ENCODE measurements around the gene AKAP8L.

Gene AKAP8L

DNA sequence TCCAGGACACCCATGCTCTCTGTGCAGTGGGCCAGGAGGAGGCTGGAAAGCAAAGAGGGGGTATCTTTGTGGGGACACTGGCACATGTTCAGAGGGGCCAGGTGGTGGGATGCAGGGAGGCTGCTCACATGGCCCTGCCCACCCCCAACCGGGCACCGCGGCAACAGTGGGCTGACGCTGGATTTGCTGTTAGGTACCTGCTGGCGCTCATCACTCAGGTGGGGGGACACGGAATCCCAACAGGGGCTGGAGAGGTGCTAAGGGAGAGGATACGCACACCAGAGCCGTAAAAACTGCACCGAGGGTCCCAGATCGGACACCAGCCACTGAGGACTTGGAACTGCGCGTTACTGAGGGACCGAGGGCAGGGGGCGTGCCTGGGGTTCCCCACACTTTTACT, 19.2 kb downstream of the AKAP8L start:
- Histone ChIP-seq H4K8ac (ENCODE audit: low read depth, low read length) (no peak overlapping the region), H3K9ac (ENCODE audit: low read length) (no peak overlapping the region), H3K79me2 (ENCODE audit: control insufficient read depth, insufficient read depth, low read length) (peaks cover 34% of the 10 kb centered on the region), H3K4me1 (ENCODE audit: control insufficient read depth, low read depth, low read length) (no peaks in the 10 kb centered on the region), H2BK15ac (replicated peaks; ENCODE audit: low read depth) (no peak overlapping the region), H4K5ac (ENCODE audit: low read length) (no peak overlapping the region), H2BK120ac (ENCODE audit: low read depth, low read length) (no peak overlapping the region), H3K4me3 (ENCODE audit: low read length) (no peak overlapping the region), H3K4ac (ENCODE audit: low read depth, low read length) (no peak overlapping the region), H2AK5ac (ENCODE audit: low read length) (no peak overlapping the region), H3K79me1 (ENCODE audit: low read length) (peaks cover 27% of the 10 kb centered on the region), H3K23ac (ENCODE audit: low read length) (no peak overlapping the region), H3K27ac (ENCODE audit: low read depth, low read length) (no peak overlapping the region), H3K56ac (ENCODE audit: low read length) (no peak overlapping the region), H3K36me3 (ENCODE audit: control insufficient read depth, insufficient read depth, low read length) (peaks cover 14% of the 10 kb centered on the region), H3K18ac (ENCODE audit: low read length) (no peak overlapping the region), H3K27me3 (ENCODE audit: insufficient read depth, low read length, poor library complexity) (no peaks in the 10 kb centered on the region), H2BK5ac (ENCODE audit: low read length) (no peak overlapping the region), H3K4me2 (ENCODE audit: low read length) (no peak overlapping the region)
- no CpG with 5 or more reads among the region's 14 CpGs for WGBS (ENCODE audit: extremely low coverage, insufficient coverage, low lambda C conversion rate)
- no peak for DNase-seq

DNA sequence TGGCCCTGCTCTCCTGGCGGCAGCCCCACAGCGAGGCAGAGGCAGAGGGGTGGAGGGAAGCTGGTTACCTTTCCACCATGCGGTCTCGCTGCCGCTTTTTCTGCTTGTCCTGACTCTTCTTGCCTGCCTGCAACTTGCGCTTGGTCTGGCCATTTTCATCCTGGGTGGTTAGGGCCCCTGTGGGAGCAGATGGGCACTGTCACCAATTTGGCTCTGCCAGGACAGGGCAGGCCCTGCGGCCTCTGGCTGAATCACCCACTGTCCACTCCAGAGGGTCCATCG, 19.6 kb downstream of the AKAP8L start:
- Histone ChIP-seq H3K27ac (ENCODE audit: low read depth, low read length) (no peak overlapping the region), H3K36me3 (ENCODE audit: control insufficient read depth, insufficient read depth, low read length) (peaks cover 14% of the 10 kb centered on the region), H3K79me1 (ENCODE audit: low read length) (peaks cover 26% of the 10 kb centered on the region), H2AK5ac (ENCODE audit: low read length) (no peak overlapping the region), H3K18ac (ENCODE audit: low read length) (no peak overlapping the region), H3K79me2 (ENCODE audit: control insufficient read depth, insufficient read depth, low read length) (peaks cover 29% of the 10 kb centered on the region), H3K4me1 (ENCODE audit: control insufficient read depth, low read depth, low read length) (no peaks in the 10 kb centered on the region), H2BK120ac (ENCODE audit: low read depth, low read length) (no peak overlapping the region), H3K23ac (ENCODE audit: low read length) (no peak overlapping the region), H3K9ac (ENCODE audit: low read length) (no peak overlapping the region), H4K8ac (ENCODE audit: low read depth, low read length) (no peak overlapping the region), H3K27me3 (ENCODE audit: insufficient read depth, low read length, poor library complexity) (no peaks in the 10 kb centered on the region), H2BK5ac (ENCODE audit: low read length) (no peak overlapping the region), H3K4me2 (ENCODE audit: low read length) (no peak overlapping the region), H3K56ac (ENCODE audit: low read length) (no peak overlapping the region), H3K4ac (ENCODE audit: low read depth, low read length) (no peak overlapping the region), H3K4me3 (ENCODE audit: low read length) (no peak overlapping the region), H4K5ac (ENCODE audit: low read length) (no peak overlapping the region), H2BK15ac (replicated peaks; ENCODE audit: low read depth) (no peak overlapping the region)
- WGBS (ENCODE audit: extremely low coverage, insufficient coverage, low lambda C conversion rate), result no CpG with 5 or more reads among the region's 8 CpGs
- DNase-seq, result no peak

- Histone ChIP-seq H3K18ac (ENCODE audit: low read length) (no peak overlapping the region), H3K79me2 (ENCODE audit: control insufficient read depth, insufficient read depth, low read length) (peaks cover 24% of the 10 kb centered on the region), H3K4me2 (ENCODE audit: low read length) (no peak overlapping the region), H3K9ac (ENCODE audit: low read length) (no peak overlapping the region), H3K4ac (ENCODE audit: low read depth, low read length) (no peak overlapping the region), H3K27ac (ENCODE audit: low read depth, low read length) (no peak overlapping the region), H2AK5ac (ENCODE audit: low read length) (no peak overlapping the region), H2BK120ac (ENCODE audit: low read depth, low read length) (no peak overlapping the region), H4K8ac (ENCODE audit: low read depth, low read length) (no peak overlapping the region), H3K36me3 (ENCODE audit: control insufficient read depth, insufficient read depth, low read length) (peaks cover 14% of the 10 kb centered on the region), H4K5ac (ENCODE audit: low read length) (no peak overlapping the region), H3K23ac (ENCODE audit: low read length) (no peak overlapping the region), H3K27me3 (ENCODE audit: insufficient read depth, low read length, poor library complexity) (no peaks in the 10 kb centered on the region), H3K79me1 (ENCODE audit: low read length) (peaks cover 21% of the 10 kb centered on the region), H3K56ac (ENCODE audit: low read length) (no peak overlapping the region), H2BK5ac (ENCODE audit: low read length) (no peak overlapping the region), H3K4me3 (ENCODE audit: low read length) (no peak overlapping the region), H3K4me1 (ENCODE audit: control insufficient read depth, low read depth, low read length) (no peaks in the 10 kb centered on the region), H2BK15ac (replicated peaks; ENCODE audit: low read depth) (no peak overlapping the region)
- WGBS (ENCODE audit: extremely low coverage, insufficient coverage, low lambda C conversion rate), result no CpG with 5 or more reads among the region's 50 CpGs
- DNase-seq, result no peak
Measured at GRCh38 chr19:15398501-15399233, 20.1 kb downstream of the AKAP8L start.

GRCh38 chr19:15397782-15398181, 21.0 kb downstream of the AKAP8L start:
- Histone ChIP-seq H3K4me2 (ENCODE audit: low read length) (no peak overlapping the region), H3K79me2 (ENCODE audit: control insufficient read depth, insufficient read depth, low read length) (peaks cover 15% of the 10 kb centered on the region), H3K4me1 (ENCODE audit: control insufficient read depth, low read depth, low read length) (no peaks in the 10 kb centered on the region), H3K79me1 (ENCODE audit: low read length) (peaks cover 14% of the 10 kb centered on the region), H3K27ac (ENCODE audit: low read depth, low read length) (no peak overlapping the region), H3K36me3 (ENCODE audit: control insufficient read depth, insufficient read depth, low read length) (peaks cover 12% of the 10 kb centered on the region), H2BK5ac (ENCODE audit: low read length) (no peak overlapping the region), H2BK120ac (ENCODE audit: low read depth, low read length) (no peak overlapping the region), H3K9ac (ENCODE audit: low read length) (no peak overlapping the region), H4K5ac (ENCODE audit: low read length) (no peak overlapping the region), H3K27me3 (ENCODE audit: insufficient read depth, low read length, poor library complexity) (no peaks in the 10 kb centered on the region), H2AK5ac (ENCODE audit: low read length) (no peak overlapping the region), H4K8ac (ENCODE audit: low read depth, low read length) (no peak overlapping the region), H3K56ac (ENCODE audit: low read length) (no peak overlapping the region), H3K4ac (ENCODE audit: low read depth, low read length) (no peak overlapping the region), H3K18ac (ENCODE audit: low read length) (no peak overlapping the region), H3K23ac (ENCODE audit: low read length) (no peak overlapping the region), H2BK15ac (replicated peaks; ENCODE audit: low read depth) (no peak overlapping the region), H3K4me3 (ENCODE audit: low read length) (no peak overlapping the region)
- no peak for DNase-seq
- WGBS (ENCODE audit: extremely low coverage, insufficient coverage, low lambda C conversion rate), result no CpG with 5 or more reads among the region's 11 CpGs

DNA sequence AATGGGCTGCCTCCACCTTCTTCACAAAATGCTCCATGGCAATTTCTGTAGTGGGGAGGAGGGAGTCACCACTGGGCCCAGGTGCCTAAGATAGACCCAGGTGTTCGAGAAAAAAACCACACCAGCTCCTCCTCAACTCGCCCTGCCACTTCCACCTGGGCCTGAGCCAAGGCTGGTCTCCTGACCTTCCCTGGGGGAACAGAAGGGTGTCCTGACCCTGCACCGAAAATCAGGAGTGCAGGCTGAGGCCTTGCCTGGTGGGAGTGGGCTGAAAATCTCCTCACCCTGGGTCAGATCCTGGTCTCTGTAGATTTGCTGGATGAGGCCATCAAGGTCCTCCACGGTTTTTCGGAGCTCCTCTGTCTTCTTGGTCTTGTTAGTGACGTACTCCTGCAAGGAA, 21.6 kb downstream of the AKAP8L start:
- Histone ChIP-seq H2AK5ac (ENCODE audit: low read length) (no peak overlapping the region), H3K23ac (ENCODE audit: low read length) (no peak overlapping the region), H3K4me2 (ENCODE audit: low read length) (no peak overlapping the region), H3K27me3 (ENCODE audit: insufficient read depth, low read length, poor library complexity) (no peaks in the 10 kb centered on the region), H3K79me1 (ENCODE audit: low read length) (peaks cover 14% of the 10 kb centered on the region), H2BK5ac (ENCODE audit: low read length) (no peak overlapping the region), H3K79me2 (ENCODE audit: control insufficient read depth, insufficient read depth, low read length) (peaks cover 10% of the 10 kb centered on the region), H3K4me3 (ENCODE audit: low read length) (no peak overlapping the region), H4K5ac (ENCODE audit: low read length) (no peak overlapping the region), H3K36me3 (ENCODE audit: control insufficient read depth, insufficient read depth, low read length) (peaks cover 12% of the 10 kb centered on the region), H3K4ac (ENCODE audit: low read depth, low read length) (no peak overlapping the region), H3K27ac (ENCODE audit: low read depth, low read length) (no peak overlapping the region), H3K18ac (ENCODE audit: low read length) (no peak overlapping the region), H3K56ac (ENCODE audit: low read length) (no peak overlapping the region), H4K8ac (ENCODE audit: low read depth, low read length) (no peak overlapping the region), H3K9ac (ENCODE audit: low read length) (no peak overlapping the region), H2BK120ac (ENCODE audit: low read depth, low read length) (no peak overlapping the region), H3K4me1 (ENCODE audit: control insufficient read depth, low read depth, low read length) (no peaks in the 10 kb centered on the region), H2BK15ac (replicated peaks; ENCODE audit: low read depth) (no peak overlapping the region)
- WGBS (ENCODE audit: extremely low coverage, insufficient coverage, low lambda C conversion rate), result no CpG with 5 or more reads among the region's 6 CpGs
- no peak for DNase-seq

DNA sequence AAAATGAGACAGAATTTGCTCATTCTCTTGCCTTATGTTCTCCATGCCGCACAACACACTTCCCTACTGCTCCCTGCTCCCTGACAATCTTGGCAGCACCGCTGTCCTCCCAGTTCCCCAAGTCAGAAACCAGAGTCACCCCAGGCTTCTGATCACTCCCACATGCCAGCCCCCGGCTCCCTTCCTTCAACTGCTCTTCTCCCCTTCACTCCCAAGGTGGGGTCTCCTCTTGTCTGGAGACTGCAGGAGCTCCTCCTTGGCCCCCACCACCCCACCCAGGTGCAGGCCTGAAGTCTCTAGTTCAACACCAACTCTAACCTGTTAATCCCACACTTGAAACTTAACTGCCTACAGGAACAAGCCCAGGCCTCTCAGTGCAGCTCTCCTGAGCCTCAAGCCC, 22.4 kb downstream of the AKAP8L start:
- no peak overlapping the region for H2BK5ac ChIP-seq (ENCODE audit: low read length)

More for the DNA sequence above, 22.4 kb downstream of the AKAP8L start:
- H3K4ac ChIP-seq (ENCODE audit: low read depth, low read length), result no peak overlapping the region
- peaks cover 12% of the 10 kb centered on the region for H3K36me3 ChIP-seq (ENCODE audit: control insufficient read depth, insufficient read depth, low read length)
- H3K9ac ChIP-seq (ENCODE audit: low read length), result no peak overlapping the region
- peaks cover 4% of the 10 kb centered on the region for H3K79me2 ChIP-seq (ENCODE audit: control insufficient read depth, insufficient read depth, low read length)
- H4K8ac ChIP-seq (ENCODE audit: low read depth, low read length), result no peak overlapping the region
- H3K27ac ChIP-seq (ENCODE audit: low read depth, low read length), result no peak overlapping the region
- H3K79me1 ChIP-seq (ENCODE audit: low read length), result peaks cover 9% of the 10 kb centered on the region
- H3K27me3 ChIP-seq (ENCODE audit: insufficient read depth, low read length, poor library complexity), result no peaks in the 10 kb centered on the region
- DNase-seq, result no peak
- no peak overlapping the region for H2BK120ac ChIP-seq (ENCODE audit: low read depth, low read length)
- no peak overlapping the region for H3K4me3 ChIP-seq (ENCODE audit: low read length)
- H3K4me2 ChIP-seq (ENCODE audit: low read length), result no peak overlapping the region
- H3K4me1 ChIP-seq (ENCODE audit: control insufficient read depth, low read depth, low read length), result no peaks in the 10 kb centered on the region
- H3K18ac ChIP-seq (ENCODE audit: low read length), result no peak overlapping the region
- no CpG with 5 or more reads among the region's 3 CpGs for WGBS (ENCODE audit: extremely low coverage, insufficient coverage, low lambda C conversion rate)
- H2BK15ac ChIP-seq (replicated peaks; ENCODE audit: low read depth), result no peak overlapping the region
- no peak overlapping the region for H2AK5ac ChIP-seq (ENCODE audit: low read length)
- no peak overlapping the region for H4K5ac ChIP-seq (ENCODE audit: low read length)
- H3K56ac ChIP-seq (ENCODE audit: low read length), result no peak overlapping the region
- H3K23ac ChIP-seq (ENCODE audit: low read length), result no peak overlapping the region
